Tracheal epithelial cell (primary cell): ENCODE results near the gene SETMAR. TPM values are rescaled to one million over a fixed set of nuclear protein-coding genes. Genes with fewer than 3 reads are reported as not detected.

Experiments used
- total RNA-seq: library from RNA; depleted of rRNA; stranded (reverse); fragments of >200 nt; gene quantifications from 2 replicates; pipeline ENCODE4 v1.2.1, GENCODE V29; 2014

SETMAR gene
- total RNA-seq: 6.5 and 6.8 TPM in 2 replicates

DNA sequence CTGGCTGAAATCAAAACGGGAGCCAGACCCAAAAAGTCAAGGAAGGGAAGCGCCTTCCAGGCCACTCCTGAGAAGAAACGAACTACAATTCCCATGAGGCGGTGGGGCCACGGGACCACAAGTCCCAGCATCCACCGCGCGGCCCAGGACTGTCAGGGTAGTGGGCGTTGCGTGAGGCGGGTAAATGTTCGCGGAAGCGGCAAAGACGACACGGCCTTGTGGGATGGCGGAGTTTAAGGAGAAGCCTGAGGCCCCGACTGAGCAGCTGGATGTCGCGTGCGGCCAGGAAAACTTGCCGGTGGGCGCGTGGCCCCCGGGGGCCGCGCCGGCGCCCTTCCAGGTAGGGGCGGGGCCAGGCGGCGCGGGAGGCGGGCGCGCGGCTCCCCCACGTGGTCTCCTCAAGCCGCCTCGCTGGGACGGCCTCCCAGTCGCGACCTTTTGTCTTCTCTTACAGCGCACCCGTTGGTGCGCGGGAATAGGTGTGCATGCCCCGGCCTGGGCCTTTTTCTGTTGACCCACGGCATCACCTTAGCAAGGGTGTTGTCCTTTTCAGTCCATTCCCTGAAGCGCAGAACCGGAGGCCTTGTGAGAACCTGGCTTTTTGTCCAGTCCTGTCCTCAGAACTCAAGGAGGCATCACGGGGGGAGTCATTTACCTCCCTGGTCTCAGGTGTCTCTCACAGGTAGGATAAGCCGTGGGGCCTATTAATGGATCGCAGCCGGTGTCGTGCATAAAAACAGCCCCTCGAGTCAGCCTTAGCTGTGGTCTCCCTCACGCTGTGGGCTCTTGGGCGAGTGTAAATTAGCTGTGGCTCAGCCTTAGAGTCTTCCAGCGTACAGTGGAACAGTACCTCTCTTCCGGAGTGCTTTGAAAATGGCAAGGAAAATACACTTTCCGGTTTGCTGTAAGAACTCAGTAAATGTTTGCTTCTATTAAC lies at the start of gene SETMAR:
Gene SETMAR (plus strand): TSS at position 183 of the 937 bp plus-strand sequence. CDS start 2 bp downstream, at position 185.

Other genes with a start within 250 kb of the SETMAR start
- 98.9 and 101 TPM in 2 replicates for gene SUMF1, start 163.9 kb downstream of the SETMAR start, total RNA-seq
- 9.6 and 16.8 TPM in 2 replicates for gene ITPR1, start 190.0 kb downstream of the SETMAR start, total RNA-seq